Bronchial epithelial cell (primary cell): ENCODE data around the gene AGAP1. TPM values are rescaled to one million over a fixed set of nuclear protein-coding genes. Genes with fewer than 3 reads are reported as not detected.
"Not testable (repeated sequence)": the region's sequence is repeated elsewhere in the genome, so short reads cannot be mapped to it uniquely, and the experiment has no call there.

Experiments used
- DNase-seq: peaks from one replicate; pipeline ENCODE4 v3.0.0-alpha.2; 2010; ENCODE audit warnings: low read depth
- FAIRE-seq: peaks from 2 replicates; lab custom pipeline; 2011; peaks lifted over from hg19 to GRCh38; lab: Jason Lieb, UNC
- H3K27me3 ChIP-seq: 2 replicates; pipeline ENCODE4 v1.5.1; 2011; ENCODE audit warnings: low read length; ENCODE audit not compliant: control insufficient read depth, insufficient read depth
- H3K36me3 ChIP-seq: 2 replicates; pipeline ENCODE4 v1.5.1; 2011; ENCODE audit warnings: low read length; ENCODE audit not compliant: control insufficient read depth, insufficient read depth
- H3K4me3 ChIP-seq: 2 replicates; pipeline ENCODE4 v1.5.1; 2011; ENCODE audit warnings: mild to moderate bottlenecking, low read depth, low read length, control low read depth
- CTCF ChIP-seq: IDR thresholded peaks from 2 replicates; pipeline ENCODE4 v1.5.1; 2011; ENCODE audit warnings: mild to moderate bottlenecking, moderate library complexity, low read length, control low read depth, inconsistent platforms; ENCODE audit not compliant: insufficient read depth, severe bottlenecking
- total RNA-seq: library from RNA; depleted of rRNA; stranded (reverse); fragments of >200 nt; gene quantifications from 2 replicates; pipeline ENCODE4 v1.2.1, GENCODE V29; 2014

The AGAP1 gene
- total RNA-seq, 1 donor from 2014 or later = 22.4 TPM

- H3K27me3 ChIP-seq = no peaks in the 10 kb centered on the region
- no peak overlapping the region for H3K4me3 ChIP-seq
- no peak for TF ChIP-seq CTCF
- FAIRE-seq (no peak), DNase-seq (no peak)
- H3K36me3 ChIP-seq = no peaks in the 10 kb centered on the region
These were observed 270.0 kb downstream of the AGAP1 start for GRCh38 chr2:235763816-235764215.

GRCh38 chr2:235764478-235764877 is 270.6 kb downstream of the AGAP1 start:
- H3K4me3 ChIP-seq, H3K27me3 ChIP-seq, DNase-seq, FAIRE-seq, H3K36me3 ChIP-seq: not testable (repeated sequence)

GRCh38 chr2:235765181-235765820 is 271.5 kb downstream of the AGAP1 start:
- H3K4me3 ChIP-seq = no peak overlapping the region
- no peaks in the 10 kb centered on the region for H3K36me3 ChIP-seq
- no peak for TF ChIP-seq CTCF
- DNase-seq (peak; percentile 25), FAIRE-seq (no peak)
- H3K27me3 ChIP-seq = no peaks in the 10 kb centered on the region

GRCh38 chr2:235766278-235766677 is 272.4 kb downstream of the AGAP1 start:
- no peaks in the 10 kb centered on the region for H3K36me3 ChIP-seq
- no peak overlapping the region for H3K4me3 ChIP-seq
- H3K27me3 ChIP-seq = no peaks in the 10 kb centered on the region
- FAIRE-seq (no peak), DNase-seq (peak; percentile 61)
- TF ChIP-seq CTCF = peak; percentile 72

- H3K36me3 ChIP-seq = no peaks in the 10 kb centered on the region
- H3K27me3 ChIP-seq = no peaks in the 10 kb centered on the region
- H3K4me3 ChIP-seq = no peak overlapping the region
- no peak for TF ChIP-seq CTCF
- FAIRE-seq = no peak
- peak; percentile 7 for DNase-seq
These were observed 274.8 kb downstream of the AGAP1 start for GRCh38 chr2:235768606-235769005.

GRCh38 chr2:235769046-235769445 is 275.2 kb downstream of the AGAP1 start:
- DNase-seq = peak; percentile 46
- peak; percentile 13 for FAIRE-seq
- Histone ChIP-seq H3K36me3 (no peaks in the 10 kb centered on the region), H3K27me3 (no peaks in the 10 kb centered on the region), H3K4me3 (no peak overlapping the region)
- no peak for TF ChIP-seq CTCF
